Colon (tissue), 2 donors: Measurements from ENCODE around the gene PRXL2B.
"Not testable (repeated sequence)": the region's sequence is repeated elsewhere in the genome, so short reads cannot be mapped to it uniquely, and the experiment has no call there.

Source experiments
- FAIRE-seq: peaks from 2 replicates; lab custom pipeline; 2012; peaks lifted over from hg19 to GRCh38; lab: Jason Lieb, UNC
- donor health status: control.
- donor health status: control.

The PRXL2B gene

GRCh38 chr1:2617971-2618470 is 31.4 kb downstream of the PRXL2B start:
- FAIRE-seq: no peak

- no peak for FAIRE-seq
Measured at GRCh38 chr1:2623571-2624337, 37.2 kb downstream of the PRXL2B start.

GRCh38 chr1:2624735-2625300 is 38.2 kb downstream of the PRXL2B start:
- no peak for FAIRE-seq

- no peak for FAIRE-seq
Measured at GRCh38 chr1:2625311-2625710, 38.7 kb downstream of the PRXL2B start.

GRCh38 chr1:2625748-2626147 is 39.2 kb downstream of the PRXL2B start:
- FAIRE-seq: not testable (repeated sequence)

- FAIRE-seq: no peak
Measured at GRCh38 chr1:2627746-2628145, 41.2 kb downstream of the PRXL2B start.

- FAIRE-seq: no peak
Measured at GRCh38 chr1:2628191-2628932, 41.8 kb downstream of the PRXL2B start.

- FAIRE-seq: no peak
Measured at GRCh38 chr1:2628933-2629626, 42.5 kb downstream of the PRXL2B start.

- no peak for FAIRE-seq
Measured at GRCh38 chr1:2629627-2630497, 43.3 kb downstream of the PRXL2B start.

- no peak for FAIRE-seq
Measured at GRCh38 chr1:2630498-2631135, 44.0 kb downstream of the PRXL2B start.

- no peak for FAIRE-seq
Measured at GRCh38 chr1:2631136-2632050, 44.8 kb downstream of the PRXL2B start.

GRCh38 chr1:2632051-2632430 is 45.5 kb downstream of the PRXL2B start:
- no peak for FAIRE-seq

GRCh38 chr1:2632561-2633361 is 46.2 kb downstream of the PRXL2B start, which contains the start of gene MMEL1:
TSS of gene MMEL1 (minus strand) at chr1:2633016. CDS start at chr1:2629484, 3,532 bp downstream.
- FAIRE-seq: no peak

GRCh38 chr1:2633366-2633935 is 46.9 kb downstream of the PRXL2B start:
- no peak for FAIRE-seq

GRCh38 chr1:2633936-2634491 is 47.4 kb downstream of the PRXL2B start:
- FAIRE-seq: no peak

- no peak for FAIRE-seq
Measured at GRCh38 chr1:2635361-2636010, 48.9 kb downstream of the PRXL2B start.

GRCh38 chr1:2636733-2637132 is 50.2 kb downstream of the PRXL2B start:
- no peak for FAIRE-seq
